Sigmoid colon (tissue), 4 donors: ENCODE data around the gene SPPL2B.

ENCODE experiments used
- CTCF ChIP-seq, 4 experiments: fragments of 450-650 bp in 3 of 4; fragments of 200-600 bp in 1 of 4; IDR thresholded peaks; one replicate each; pipeline ENCODE4 v1.5.1; 2016 to 2019; ENCODE audit warnings: antibody characterized with exemption in 4 of 4, mild to moderate bottlenecking in 3 of 4, moderate library complexity in 2 of 4
- POLR2AphosphoS5 ChIP-seq, 4 donors: sonication (generic); formaldehyde crosslinking; IDR thresholded peaks; one replicate each; pipeline ENCODE4 v1.6.1; 2017; ENCODE audit warnings: antibody characterized with exemption in 4 of 4

GRCh38 chr19:2372076-2372612, 43.7 kb downstream of the SPPL2B start:
- no peak for TF ChIP-seq CTCF (IDR thresholded peaks at IDR 0.05)
- TF ChIP-seq POLR2AphosphoS5 (IDR thresholded peaks at IDR 0.05) = no peak
